CD4-positive, alpha-beta T cell (primary cell): ENCODE data around the gene ASTN2. TPM values are rescaled to one million over a fixed set of nuclear protein-coding genes. Genes with fewer than 3 reads are reported as not detected.

Source experiments
- ATAC-seq: fragments of 200-7000 bp; cut with Tn5 transposase; one replicate; pipeline ENCODE4 v1.10.0; 2022; ENCODE audit warnings: mild to moderate bottlenecking; ENCODE audit not compliant: poor library complexity
- CTCF ChIA-PET: fragments of 350-600 bp; sonication (Branson Sonifier 250); formaldehyde crosslinking; loops from one replicate; lab custom pipeline; 2021; ENCODE audit warnings: antibody characterized with exemption, inconsistent platforms; lab: Charles Lee
- POLR2A ChIA-PET: fragments of 350-600 bp; sonication (Branson Sonifier 250); formaldehyde crosslinking; loops from one replicate; lab custom pipeline; 2021; ENCODE audit warnings: antibody characterized with exemption, inconsistent platforms; lab: Charles Lee
- DNase-seq, 14 experiments: peaks; one replicate each; pipeline ENCODE4 v3.0.0-alpha.2; 2013 to 2020; ENCODE audit warnings: mixed read lengths in 2 of 14
- H3K27ac ChIP-seq, 2 donors: one replicate each; pipeline versions ENCODE4 v1.5.1 to v1.7.0; 2013; ENCODE audit warnings: low read length in 2 of 2, low read depth in 1 of 2, mild to moderate bottlenecking in 1 of 2
- H3K27me3 ChIP-seq, 2 experiments: 1 replicate in 1 of 2; 2 replicates in 1 of 2; pipeline versions ENCODE4 v1.6.1 to v1.7.0; 2013; ENCODE audit warnings: low read length in 2 of 2, control low read depth in 1 of 2, mild to moderate bottlenecking in 1 of 2, moderate library complexity in 1 of 2; ENCODE audit not compliant: insufficient read depth in 2 of 2, control insufficient read depth in 1 of 2
- H3K36me3 ChIP-seq: one replicate; pipeline ENCODE4 v1.6.1; 2013; ENCODE audit warnings: low read length, control low read depth; ENCODE audit not compliant: insufficient read depth
- H3K4me1 ChIP-seq: one replicate; pipeline ENCODE4 v1.6.1; 2013; ENCODE audit warnings: low read length, control low read depth; ENCODE audit not compliant: insufficient read depth
- H3K4me3 ChIP-seq: one replicate; pipeline ENCODE4 v1.5.1; 2013; ENCODE audit warnings: mild to moderate bottlenecking, low read length, moderate library complexity
- H3K9me3 ChIP-seq, 2 experiments: 1 replicate in 1 of 2; 2 replicates in 1 of 2; pipeline versions ENCODE4 v1.6.1 to v1.7.0; 2013; ENCODE audit warnings: low read length in 2 of 2, mild to moderate bottlenecking in 2 of 2, control low read depth in 1 of 2, moderate library complexity in 1 of 2; ENCODE audit not compliant: control insufficient read depth in 1 of 2, insufficient read depth in 1 of 2
- H3K27ac Mint-ChIP-seq: one replicate; pipeline ENCODE4 v1.8.0; 2020; ENCODE audit warnings: mixed read lengths
- H3K27me3 Mint-ChIP-seq: one replicate; pipeline ENCODE4 v1.8.0; 2021; ENCODE audit warnings: mixed read lengths
- H3K36me3 Mint-ChIP-seq: one replicate; pipeline ENCODE4 v1.8.0; 2021; ENCODE audit warnings: low read depth, mixed read lengths
- H3K4me1 Mint-ChIP-seq: one replicate; pipeline ENCODE4 v1.8.0; 2021; ENCODE audit warnings: low read depth, mixed read lengths
- H3K4me3 Mint-ChIP-seq: one replicate; pipeline ENCODE4 v1.8.0; 2020; ENCODE audit warnings: mild to moderate bottlenecking, mixed read lengths
- H3K9me3 Mint-ChIP-seq: one replicate; pipeline ENCODE4 v1.8.0; 2020; ENCODE audit warnings: mixed read lengths
- intact Hi-C, 2 experiments: fragments of 100-400 bp; cut with DNase I in 1 of 2; cut with micrococcal nuclease in 1 of 2; formaldehyde crosslinking; loops; one replicate each; pipeline versions ENCODE4 v1.15.1 to v1.9.0; 2023 to 2025; cut with DNase I, micrococcal nuclease
- total RNA-seq, 174 experiments: library from RNA in 2 of 174; stranded (reverse) in 2 of 174; gene quantifications; one replicate each; pipeline ENCODE4 v1.2.3 and lab custom pipeline; 2021 to 2026
- TF ChIP-seq, protein P1 (sequence below): fragments of 200-600 bp; IDR thresholded peaks from one replicate; pipeline ENCODE4 v1.8.0; 2022; ENCODE audit warnings: antibody characterized with exemption, mild to moderate bottlenecking

ASTN2 gene
- total RNA-seq, 2 experiments from 2014 or later = 2.3 to 2.4 TPM

DNA sequence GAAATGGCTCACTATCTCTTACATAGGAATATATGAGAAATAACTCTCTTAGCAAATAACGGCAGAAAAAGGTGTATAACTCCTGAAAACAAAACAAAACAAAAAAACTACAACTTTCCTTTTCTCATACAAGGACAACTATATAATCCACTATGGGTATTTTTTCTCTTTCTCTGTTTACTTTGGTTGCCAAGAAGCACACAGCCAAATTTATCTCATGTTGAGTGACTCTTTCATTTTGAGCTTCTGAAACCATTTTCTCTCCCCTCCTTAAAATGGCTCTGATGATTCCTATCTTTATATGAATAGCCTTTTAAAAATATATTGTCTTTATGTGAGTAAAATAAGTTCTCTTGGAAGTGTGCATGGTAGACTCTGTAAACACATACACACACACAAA is 599.0 kb downstream of the ASTN2 start:
- Histone ChIP-seq H3K9me3 (no peaks in the 10 kb centered on the region), H3K27ac (no peak overlapping the region), H3K27me3 (no peaks in the 10 kb centered on the region), H3K36me3 (no peaks in the 10 kb centered on the region), H3K4me1 (no peaks in the 10 kb centered on the region), H3K4me3 (no peak overlapping the region)
- no peak for DNase-seq
- ChIA-PET POLR2A (no interaction called here), CTCF (no interaction called here)
- Mint-ChIP-seq H3K27me3 (peaks cover 12% of the 10 kb centered on the region), H3K36me3 (no peaks in the 10 kb centered on the region), H3K4me1 (no peaks in the 10 kb centered on the region), H3K27ac (no peak overlapping the region), H3K9me3 (no peaks in the 10 kb centered on the region), H3K4me3 (no peak overlapping the region)
- TF ChIP-seq, protein P1, sequence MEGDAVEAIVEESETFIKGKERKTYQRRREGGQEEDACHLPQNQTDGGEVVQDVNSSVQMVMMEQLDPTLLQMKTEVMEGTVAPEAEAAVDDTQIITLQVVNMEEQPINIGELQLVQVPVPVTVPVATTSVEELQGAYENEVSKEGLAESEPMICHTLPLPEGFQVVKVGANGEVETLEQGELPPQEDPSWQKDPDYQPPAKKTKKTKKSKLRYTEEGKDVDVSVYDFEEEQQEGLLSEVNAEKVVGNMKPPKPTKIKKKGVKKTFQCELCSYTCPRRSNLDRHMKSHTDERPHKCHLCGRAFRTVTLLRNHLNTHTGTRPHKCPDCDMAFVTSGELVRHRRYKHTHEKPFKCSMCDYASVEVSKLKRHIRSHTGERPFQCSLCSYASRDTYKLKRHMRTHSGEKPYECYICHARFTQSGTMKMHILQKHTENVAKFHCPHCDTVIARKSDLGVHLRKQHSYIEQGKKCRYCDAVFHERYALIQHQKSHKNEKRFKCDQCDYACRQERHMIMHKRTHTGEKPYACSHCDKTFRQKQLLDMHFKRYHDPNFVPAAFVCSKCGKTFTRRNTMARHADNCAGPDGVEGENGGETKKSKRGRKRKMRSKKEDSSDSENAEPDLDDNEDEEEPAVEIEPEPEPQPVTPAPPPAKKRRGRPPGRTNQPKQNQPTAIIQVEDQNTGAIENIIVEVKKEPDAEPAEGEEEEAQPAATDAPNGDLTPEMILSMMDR = no peak
- ATAC-seq = no peak
- intact Hi-C loops = no loop called here

DNA sequence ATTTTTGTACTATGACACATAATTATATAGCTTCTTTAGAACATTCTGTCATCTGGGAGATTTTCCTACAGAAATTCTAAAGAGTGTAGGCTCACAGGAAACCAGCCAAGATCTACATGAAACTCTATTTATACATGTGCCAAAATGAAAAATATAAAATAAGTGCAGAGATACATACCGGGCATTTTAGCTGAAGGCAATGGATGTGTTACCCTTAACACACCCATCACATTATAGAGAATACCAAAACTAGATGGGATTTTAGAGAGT is 601.9 kb downstream of the ASTN2 start:
- no peak overlapping the region for H3K27ac ChIP-seq
- intact Hi-C loops = no loop called here
- DNase-seq (no peak), ATAC-seq (no peak)
- no peaks in the 10 kb centered on the region for H3K9me3 ChIP-seq
- H3K9me3 Mint-ChIP-seq = no peaks in the 10 kb centered on the region
- H3K4me1 ChIP-seq = no peaks in the 10 kb centered on the region
- H3K27me3 Mint-ChIP-seq = peaks cover 12% of the 10 kb centered on the region
- no peak overlapping the region for H3K27ac Mint-ChIP-seq
- TF ChIP-seq, protein P1 = no peak
- H3K27me3 ChIP-seq = no peaks in the 10 kb centered on the region
- no peak overlapping the region for H3K4me3 ChIP-seq
- CTCF ChIA-PET = no interaction called here
- POLR2A ChIA-PET = no interaction called here
- H3K36me3 Mint-ChIP-seq = no peaks in the 10 kb centered on the region
- no peaks in the 10 kb centered on the region for H3K4me1 Mint-ChIP-seq
- no peaks in the 10 kb centered on the region for H3K36me3 ChIP-seq
- no peak overlapping the region for H3K4me3 Mint-ChIP-seq

DNA sequence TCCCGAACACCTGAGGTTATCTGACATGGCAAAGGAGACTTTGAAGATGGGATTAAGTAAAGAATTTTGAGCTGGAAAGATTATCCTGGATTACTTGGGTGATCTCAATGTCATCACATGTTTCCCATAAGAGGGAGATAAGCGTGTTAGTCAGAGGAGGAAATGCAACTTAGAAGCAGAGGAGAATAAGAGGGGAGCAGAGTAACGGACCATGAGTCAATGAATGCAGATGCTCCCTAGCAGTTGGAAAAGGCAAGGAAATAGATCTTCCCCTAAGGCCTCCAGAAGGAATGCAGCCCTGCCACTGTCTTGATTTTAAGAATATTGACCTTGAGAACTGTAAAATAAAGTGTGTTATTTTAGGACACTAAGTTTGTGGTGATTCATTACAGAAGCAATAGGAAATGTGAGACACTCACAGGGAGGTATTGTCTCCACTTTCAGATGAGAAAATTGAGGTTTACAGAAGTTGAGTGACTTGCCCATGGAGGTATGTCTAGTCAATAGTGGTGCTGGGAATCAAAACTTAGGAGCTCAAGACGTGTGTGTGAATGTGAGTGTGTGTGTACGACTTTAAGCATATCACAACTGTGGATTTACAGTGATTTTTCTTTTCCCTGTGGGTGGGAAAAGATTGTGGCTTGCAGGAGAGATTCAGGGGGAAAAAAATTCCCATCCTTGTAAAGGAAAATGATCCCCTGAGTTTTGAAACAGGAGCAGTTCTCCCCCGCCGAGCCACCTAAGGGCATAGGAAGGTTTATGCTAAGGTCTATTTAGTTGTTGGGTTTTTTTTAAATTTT is 602.4 kb downstream of the ASTN2 start:
- Histone ChIP-seq H3K4me1 (no peaks in the 10 kb centered on the region), H3K27ac (no peak overlapping the region), H3K27me3 (no peaks in the 10 kb centered on the region), H3K9me3 (no peaks in the 10 kb centered on the region), H3K4me3 (no peak overlapping the region), H3K36me3 (no peaks in the 10 kb centered on the region)
- no peak overlapping the region for H3K27ac Mint-ChIP-seq
- H3K9me3 Mint-ChIP-seq = no peaks in the 10 kb centered on the region
- no peaks in the 10 kb centered on the region for H3K36me3 Mint-ChIP-seq
- H3K27me3 Mint-ChIP-seq = peaks cover 12% of the 10 kb centered on the region
- ChIA-PET POLR2A (no interaction called here), CTCF (no interaction called here)
- no peak for ATAC-seq
- TF ChIP-seq, protein P1 = no peak
- H3K4me3 Mint-ChIP-seq = no peak overlapping the region
- no peak for DNase-seq
- no peaks in the 10 kb centered on the region for H3K4me1 Mint-ChIP-seq
- intact Hi-C loops = no loop called here
